HepG2 (cell line): ENCODE results near the gene PPFIA3. TPM values are rescaled to one million over a fixed set of nuclear protein-coding genes. Genes with fewer than 3 reads are reported as not detected.

Experiments used
- BCL3 ChIP-seq: sonication (generic); formaldehyde crosslinking; IDR thresholded peaks from 2 replicates; pipeline ENCODE4 v1.5.1; 2020; ENCODE audit warnings: mild to moderate bottlenecking, missing genetic modification reagents, moderate library complexity
- BRF2 ChIP-seq: sonication (generic); formaldehyde crosslinking; IDR thresholded peaks from 2 replicates; pipeline ENCODE4 v1.8.1; 2022; ENCODE audit warnings: mild to moderate bottlenecking, missing genetic modification reagents
- CEBPB ChIP-seq: IDR thresholded peaks from 2 replicates; pipeline ENCODE4 v1.6.1; 2011; ENCODE audit warnings: low read depth, low read length, improper control_type of control experiment, borderline replicate concordance
- DR1 ChIP-seq: sonication (generic); formaldehyde crosslinking; IDR thresholded peaks from 2 replicates; pipeline ENCODE4 v1.8.0; 2021; ENCODE audit warnings: mild to moderate bottlenecking, missing genetic modification reagents, inconsistent platforms
- ELF4 ChIP-seq: sonication (generic); formaldehyde crosslinking; IDR thresholded peaks from 2 replicates; pipeline ENCODE4 v1.5.0; 2020; ENCODE audit warnings: missing genetic modification reagents, mild to moderate bottlenecking, moderate library complexity, borderline replicate concordance
- FOXO4 ChIP-seq: sonication (generic); formaldehyde crosslinking; conservative IDR thresholded peaks from 2 replicates; pipeline ENCODE4 v1.8.1; 2023; ENCODE audit warnings: missing genetic modification reagents
- HOXA9 ChIP-seq: sonication (generic); formaldehyde crosslinking; IDR thresholded peaks from 2 replicates; pipeline ENCODE4 v1.8.1; 2022; ENCODE audit warnings: missing genetic modification reagents, mild to moderate bottlenecking, moderate library complexity, borderline replicate concordance
- MLLT10 ChIP-seq: sonication (generic); formaldehyde crosslinking; IDR thresholded peaks from 2 replicates; pipeline ENCODE4 v1.4.0; 2020; ENCODE audit warnings: missing genetic modification reagents
- PHF21A ChIP-seq: sonication (generic); formaldehyde crosslinking; IDR thresholded peaks from 2 replicates; pipeline ENCODE4 v1.5.0; 2020; ENCODE audit warnings: mild to moderate bottlenecking, missing genetic modification reagents
- RBM22 ChIP-seq: fragments of 200-400 bp; formaldehyde crosslinking; optimal IDR thresholded peaks from 2 replicates; pipeline ENCODE3; 2017; ENCODE audit warnings: mild to moderate bottlenecking, low read length, moderate library complexity
- SMAD9 ChIP-seq: sonication (generic); formaldehyde crosslinking; IDR thresholded peaks from 2 replicates; pipeline ENCODE4 v1.5.1; 2020; ENCODE audit warnings: mild to moderate bottlenecking, missing genetic modification reagents
- YEATS2 ChIP-seq: sonication (generic); formaldehyde crosslinking; IDR thresholded peaks from 2 replicates; pipeline ENCODE4 v1.4.0; 2020; ENCODE audit warnings: missing genetic modification reagents, borderline replicate concordance
- ZBTB25 ChIP-seq: IDR thresholded peaks from 2 replicates; pipeline ENCODE4 v1.6.1; 2018; ENCODE audit warnings: missing genetic modification reagents
- ZMYM3 ChIP-seq: sonication (generic); formaldehyde crosslinking; IDR thresholded peaks from 2 replicates; pipeline ENCODE4 v1.5.1; 2020; ENCODE audit warnings: mild to moderate bottlenecking, missing genetic modification reagents
- ZNF234 ChIP-seq: sonication (generic); formaldehyde crosslinking; conservative IDR thresholded peaks from 2 replicates; pipeline ENCODE4 v1.5.1; 2020; ENCODE audit warnings: mild to moderate bottlenecking, missing genetic modification reagents
- ZNF746 ChIP-seq: sonication (generic); formaldehyde crosslinking; IDR thresholded peaks from 2 replicates; pipeline ENCODE4 v1.8.0; 2022; ENCODE audit warnings: mild to moderate bottlenecking, missing genetic modification reagents
- ZNF775 ChIP-seq: sonication (generic); formaldehyde crosslinking; IDR thresholded peaks from 2 replicates; pipeline ENCODE4 v1.4.0; 2020; ENCODE audit warnings: missing genetic modification reagents, mild to moderate bottlenecking, moderate library complexity, borderline replicate concordance
- ZNF792 ChIP-seq: IDR thresholded peaks from 2 replicates; pipeline ENCODE4 v1.6.1; 2016
- polyA plus RNA-seq, 8 experiments: library from polyadenylated mRNA; depleted of rRNA in 3 of 8; stranded (reverse) in 7 of 8; unstranded in 1 of 8; fragments of >200 nt; fragmentation: Illumina TruSeq in 4 of 8; extraction: Trizol in 4 of 8; gene quantifications; 2 replicates each; pipeline versions ENCODE4 v1.2.1 to v1.2.3, GENCODE V29; 2011 to 2016; ENCODE audit warnings: low read depth in 4 of 8, missing spikeins in 1 of 8, mixed read lengths in 1 of 8; ENCODE audit not compliant: insufficient read depth in 1 of 8
- total RNA-seq, 5 experiments: library from RNA; depleted of rRNA; stranded (reverse); fragments of >200 nt; fragmentation: Illumina TruSeq; extraction: Trizol; gene quantifications; 2 replicates each; pipeline ENCODE4 v1.2.3, GENCODE V29; 2016; ENCODE audit warnings: low read depth in 1 of 5

PPFIA3 gene
- total and polyA plus RNA-seq, 2 of the 13 experiments (the other 11 are each of a cell fraction or from before 2014, with no cell fraction given) = 6.7 to 8.6 TPM

GRCh38 chr19:49119411-49120324, at the start of gene PPFIA3 (continued):
- no peak for TF ChIP-seq BRF2
- no peak for TF ChIP-seq ZBTB25 (CRISPR knock-in tag)
- TF ChIP-seq ZNF775 = no peak
- TF ChIP-seq ZMYM3 (CRISPR knock-in tag) = peak; percentile 22; the same call in 1 of the 2 replicates
- TF ChIP-seq ZNF746 (CRISPR knock-in tag) = no peak
- no peak for TF ChIP-seq MLLT10 (CRISPR knock-in tag)
- no peak for TF ChIP-seq FOXO4
- no peak for TF ChIP-seq ZNF234
- TF ChIP-seq ELF4 (CRISPR knock-in tag) = no peak
- TF ChIP-seq SMAD9 = no peak
- peak; percentile 70; the same call in 1 of the 2 replicates for TF ChIP-seq BCL3 (CRISPR knock-in tag)
- TF ChIP-seq YEATS2 (CRISPR knock-in tag) = no peak
- TF ChIP-seq CEBPB = no peak
- TF ChIP-seq HOXA9 (CRISPR knock-in tag) = no peak
- TF ChIP-seq ZNF792 (CRISPR knock-in tag) = peak; percentile 84
- no peak for TF ChIP-seq RBM22
- TF ChIP-seq DR1 = no peak
- peak; percentile 39; the same call in 1 of the 2 replicates for TF ChIP-seq PHF21A (CRISPR knock-in tag)
